H1 (cell line): Measurements from ENCODE around the gene GPR39. TPM values are rescaled to one million over a fixed set of nuclear protein-coding genes. Genes with fewer than 3 reads are reported as not detected.

Experiments
- CTCF ChIA-PET: fragments of 300-600 bp; sonication (Branson Sonifier 250); formaldehyde crosslinking; loops from one replicate; lab custom pipeline; 2021; ENCODE audit not compliant: partially characterized antibody; lab: Charles Lee
- POLR2A ChIA-PET: fragments of 300-600 bp; sonication (Branson Sonifier 250); formaldehyde crosslinking; loops from one replicate; lab custom pipeline; 2021; ENCODE audit warnings: inconsistent platforms; ENCODE audit not compliant: partially characterized antibody; lab: Charles Lee
- DNase-seq, 2 experiments: peaks; one replicate each; pipeline versions ENCODE4 v3.0.0 to v3.0.0-alpha.2; 2010 to 2022; ENCODE audit warnings: low spot score in 2 of 2, low read depth in 1 of 2, mixed read lengths in 1 of 2
- FAIRE-seq: peaks from 2 replicates; lab custom pipeline; 2011; peaks lifted over from hg19 to GRCh38; lab: Jason Lieb, UNC
- H2AFZ ChIP-seq: 2 replicates; pipeline ENCODE4 v1.8.1; 2012; ENCODE audit warnings: low read length, inconsistent platforms
- H2AK5ac ChIP-seq: 2 replicates; pipeline ENCODE4 v1.6.1; 2013; ENCODE audit warnings: low read depth, low read length
- H2BK120ac ChIP-seq: replicated peaks from 2 replicates; pipeline ENCODE3; 2013; ENCODE audit warnings: low read depth, low read length, inconsistent platforms
- H2BK12ac ChIP-seq: 2 replicates; pipeline ENCODE4 v1.6.1; 2013; ENCODE audit warnings: low read depth, low read length
- H2BK15ac ChIP-seq: 2 replicates; pipeline ENCODE4 v1.6.1; 2013; ENCODE audit warnings: low read length
- H2BK20ac ChIP-seq: 2 replicates; pipeline ENCODE4 v1.6.1; 2013; ENCODE audit warnings: low read length
- H2BK5ac ChIP-seq: 2 replicates; pipeline ENCODE4 v1.6.1; 2013; ENCODE audit warnings: low read depth, low read length
- H3K14ac ChIP-seq: 2 replicates; pipeline ENCODE4 v1.6.1; 2013; ENCODE audit warnings: inconsistent platforms; ENCODE audit not compliant: insufficient read length
- H3K18ac ChIP-seq: 2 replicates; pipeline ENCODE4 v1.6.1; 2013; ENCODE audit warnings: low read length; ENCODE audit errors: extremely low read depth
- H3K23ac ChIP-seq: 2 replicates; pipeline ENCODE4 v1.6.1; 2013; ENCODE audit warnings: inconsistent platforms; ENCODE audit not compliant: insufficient read length
- H3K23me2 ChIP-seq: 2 replicates; pipeline ENCODE4 v1.6.1; 2013; ENCODE audit warnings: low read depth, low read length
- H3K27ac ChIP-seq: 2 replicates; pipeline ENCODE4 v1.6.1; 2011; ENCODE audit warnings: low read depth, low read length, inconsistent platforms
- H3K27me3 ChIP-seq, 4 experiments: replicated peaks in 1 of 4; 1 replicate in 1 of 4; 2 replicates in 3 of 4; pipeline versions ENCODE4 v1.6.1 to v1.8.1; 2011 to 2013; ENCODE audit warnings: low read length in 3 of 4, mild to moderate bottlenecking in 3 of 4, inconsistent platforms in 2 of 4, mixed read lengths in 2 of 4, moderate library complexity in 1 of 4; ENCODE audit not compliant: control insufficient read depth in 3 of 4, insufficient read depth in 3 of 4; ENCODE audit errors: extremely low read depth in 1 of 4
- H3K36me3 ChIP-seq, 4 experiments: 2 replicates each; pipeline versions ENCODE4 v1.6.1 to v1.8.1; 2011 to 2013; ENCODE audit warnings: mild to moderate bottlenecking in 4 of 4, low read length in 3 of 4, moderate library complexity in 2 of 4, control low read depth in 1 of 4, inconsistent platforms in 1 of 4; ENCODE audit not compliant: insufficient read depth in 4 of 4, control insufficient read depth in 2 of 4
- H3K4ac ChIP-seq: replicated peaks from 2 replicates; pipeline ENCODE3; 2013; ENCODE audit warnings: low read length, low read depth, mixed read lengths, inconsistent platforms; ENCODE audit not compliant: insufficient read length
- H3K4me1 ChIP-seq, 4 experiments: replicated peaks in 1 of 4; 1 replicate in 1 of 4; 2 replicates in 3 of 4; pipeline versions ENCODE4 v1.6.1 to v1.8.1; 2011 to 2013; ENCODE audit warnings: low read length in 3 of 4, inconsistent platforms in 2 of 4, mixed read lengths in 1 of 4; ENCODE audit not compliant: insufficient read depth in 4 of 4, control insufficient read depth in 3 of 4
- H3K4me2 ChIP-seq, 2 experiments: 2 replicates each; pipeline versions ENCODE4 v1.6.1 to v1.8.1; 2011 to 2013; ENCODE audit warnings: low read depth in 2 of 2, low read length in 2 of 2, control low read depth in 1 of 2, inconsistent platforms in 1 of 2, mild to moderate bottlenecking in 1 of 2; ENCODE audit not compliant: insufficient read depth in 1 of 2
- H3K4me3 ChIP-seq, 4 experiments: fragments of 200-600, 300-600 bp in 1 of 4; sonication (generic), shearing (Covaris generic), sonication (Bioruptor Twin) in 1 of 4; 2 replicates each; pipeline versions ENCODE4 v1.5.1 to v1.8.1; 2011 to 2016; ENCODE audit warnings: low read length in 4 of 4, low read depth in 3 of 4, control low read depth in 2 of 4, inconsistent platforms in 2 of 4, mild to moderate bottlenecking in 2 of 4, mixed read lengths in 1 of 4, moderate library complexity in 1 of 4; ENCODE audit not compliant: insufficient read depth in 2 of 4; ENCODE audit errors: extremely low read depth in 1 of 4
- H3K56ac ChIP-seq: replicated peaks from 2 replicates; pipeline ENCODE3; 2013; ENCODE audit warnings: low read depth, mild to moderate bottlenecking, mixed read lengths, low read length, inconsistent platforms; ENCODE audit not compliant: insufficient read length
- H3K79me1 ChIP-seq: 2 replicates; pipeline ENCODE4 v1.6.1; 2013; ENCODE audit warnings: low read depth, low read length, control low read depth
- H3K79me2 ChIP-seq, 2 experiments: 2 replicates each; pipeline versions ENCODE4 v1.6.1 to v1.8.1; 2012 to 2013; ENCODE audit warnings: low read length in 2 of 2, mild to moderate bottlenecking in 2 of 2, inconsistent platforms in 1 of 2; ENCODE audit not compliant: insufficient read depth in 2 of 2, control insufficient read depth in 1 of 2
- H3K9ac ChIP-seq, 4 experiments: replicated peaks in 1 of 4; 1 replicate in 1 of 4; 2 replicates in 3 of 4; pipeline versions ENCODE4 v1.6.1 to v1.8.1; 2011 to 2013; ENCODE audit warnings: low read depth in 3 of 4, low read length in 3 of 4, control low read depth in 2 of 4, mild to moderate bottlenecking in 2 of 4, moderate library complexity in 2 of 4, inconsistent platforms in 1 of 4; ENCODE audit errors: extremely low read depth in 1 of 4
- H3K9me3 ChIP-seq, 2 experiments: 2 replicates each; pipeline versions ENCODE4 v1.6.1 to v1.8.1; 2012 to 2013; ENCODE audit warnings: mild to moderate bottlenecking in 2 of 2, moderate library complexity in 2 of 2, control low read depth in 1 of 2, inconsistent platforms in 1 of 2, low read depth in 1 of 2, low read length in 1 of 2, mixed read lengths in 1 of 2; ENCODE audit not compliant: insufficient read depth in 2 of 2
- H4K20me1 ChIP-seq, 2 experiments: replicated peaks in 1 of 2; 2 replicates each; pipeline versions ENCODE3 to v1.8.1; 2011 to 2013; ENCODE audit warnings: inconsistent platforms in 2 of 2, low read length in 2 of 2, mild to moderate bottlenecking in 1 of 2; ENCODE audit not compliant: insufficient read depth in 2 of 2, control insufficient read depth in 1 of 2
- H4K5ac ChIP-seq: 2 replicates; pipeline ENCODE4 v1.6.1; 2013; ENCODE audit warnings: low read length, low read depth, mixed read lengths, inconsistent platforms; ENCODE audit not compliant: insufficient read length
- H4K8ac ChIP-seq: 2 replicates; pipeline ENCODE4 v1.8.0; 2013; ENCODE audit warnings: mild to moderate bottlenecking, moderate library complexity, low read length, inconsistent platforms; ENCODE audit not compliant: insufficient read depth; ENCODE audit errors: extremely low read depth
- H4K91ac ChIP-seq: replicated peaks from 2 replicates; pipeline ENCODE3; 2013; ENCODE audit warnings: low read length, mixed read lengths, inconsistent platforms; ENCODE audit not compliant: insufficient read length
- ASH2L ChIP-seq: fragments of 200-600, 300-600 bp; sonication (generic); IDR thresholded peaks from one replicate; pipeline ENCODE4 v1.7.1; 2017; ENCODE audit warnings: low read length
- BCL11A ChIP-seq, 2 experiments: IDR thresholded peaks; one replicate each; pipeline ENCODE4 v1.6.1; 2011; ENCODE audit warnings: low read depth in 2 of 2, low read length in 2 of 2, mild to moderate bottlenecking in 2 of 2
- CBX8 ChIP-seq: fragments of 300-800, 300-1000 bp; sonication (generic); IDR thresholded peaks from 2 replicates; pipeline ENCODE4 v1.7.1; 2016; ENCODE audit warnings: low read depth, low read length, borderline replicate concordance
- CEBPB ChIP-seq: IDR thresholded peaks from 2 replicates; pipeline ENCODE4 v1.6.1; 2012; ENCODE audit warnings: low read depth, low read length
- EZH2 ChIP-seq: fragments of 200-600 bp; sonication (generic); IDR thresholded peaks from 2 replicates; pipeline ENCODE4 v1.7.1; 2012; ENCODE audit warnings: low read depth, mild to moderate bottlenecking, moderate library complexity, low read length, inconsistent platforms; ENCODE audit not compliant: severe bottlenecking
- KDM4A ChIP-seq: IDR thresholded peaks from one replicate; pipeline ENCODE4 v1.7.1; 2012; ENCODE audit warnings: low read depth, mild to moderate bottlenecking, moderate library complexity, low read length, inconsistent platforms; ENCODE audit not compliant: severe bottlenecking
- KDM5A ChIP-seq: fragments of 200-600 bp; IDR thresholded peaks from 2 replicates; pipeline ENCODE4 v1.7.1; 2012; ENCODE audit warnings: mild to moderate bottlenecking, low read length, inconsistent platforms, mixed read lengths
- SAP30 ChIP-seq: fragments of 300-600 bp; sonication (generic); IDR thresholded peaks from 2 replicates; pipeline ENCODE4 v1.7.1; 2012; ENCODE audit warnings: low read length, moderate library complexity, mild to moderate bottlenecking, inconsistent platforms; ENCODE audit not compliant: insufficient read depth, insufficient replicate concordance
- SRF ChIP-seq: IDR thresholded peaks from 2 replicates; pipeline ENCODE4 v1.6.1; 2011; ENCODE audit warnings: mild to moderate bottlenecking, low read depth, low read length, moderate library complexity
- WGBS, 2 experiments: shearing (Covaris generic) in 1 of 2; methylation state at CpG; one replicate each; pipeline versions ENCODE4 v1.1.6 to v1.1.7; 2013 to 2015; ENCODE audit warnings: low lambda C conversion rate in 2 of 2, mixed read lengths in 2 of 2, inconsistent platforms in 1 of 2, low coverage in 1 of 2, missing lambda C conversion rate in 1 of 2; ENCODE audit not compliant: insufficient replicate concordance in 2 of 2, insufficient coverage in 1 of 2, insufficient read length in 1 of 2; ENCODE audit errors: extremely low coverage in 1 of 2, missing lambda C conversion rate in 1 of 2; 5-methylcytosine and 5-hydroxymethylcytosine counted together
- polyA plus RNA-seq, 7 experiments: library from polyadenylated mRNA; depleted of rRNA in 3 of 7; stranded (reverse) in 5 of 7; unstranded in 2 of 7; fragments of >200 nt in 5 of 7; fragments of 200-250 nt in 2 of 7; gene quantifications; 1 replicate in 5 of 7; 2 replicates in 1 of 7; 4 replicates in 1 of 7; pipeline versions ENCODE4 v1.2.1 to v1.2.3, GENCODE V29; 2011 to 2013; ENCODE audit warnings: missing spikeins in 2 of 7, mixed read lengths in 2 of 7
- total RNA-seq: library from RNA; stranded (reverse); fragmentation: NEBNext Ultra II Directional; extraction: Animal tissue kit (Norgen Biotek cat#: 25700); gene quantifications from 2 replicates; pipeline ENCODE4 v1.2.1, GENCODE V29; 2021
- TF ChIP-seq, protein P1 (sequence below): IDR thresholded peaks from 2 replicates; pipeline ENCODE4 v1.6.1; 2012; ENCODE audit warnings: inconsistent platforms

The GPR39 gene
- total and polyA plus RNA-seq, 2 of the 8 experiments (the other 6 are each of a cell fraction or from before 2014, with no cell fraction given): 0.63 to 2.7 TPM

DNA sequence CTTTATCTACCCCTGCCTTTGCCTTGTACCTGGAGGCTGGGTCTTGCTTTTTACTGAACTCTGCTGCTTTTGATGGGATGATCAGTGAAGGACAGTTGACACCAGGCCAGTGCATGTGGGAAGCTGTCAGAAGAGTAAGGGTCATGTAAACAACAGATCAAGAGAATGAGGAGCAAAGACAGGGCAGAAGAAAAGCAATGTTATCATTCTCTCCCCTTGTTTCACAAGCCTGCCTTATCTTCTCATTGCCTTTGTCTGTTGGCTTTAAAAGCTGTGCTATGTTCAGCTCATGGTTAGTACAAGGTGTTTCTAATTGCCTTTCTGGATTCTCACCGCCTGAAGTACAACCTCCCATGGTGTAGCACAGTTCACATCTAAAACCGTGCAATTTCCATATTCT lies 225.8 kb downstream of the GPR39 start:
- Histone ChIP-seq H3K9ac (peak overlapping the region in 1 of 4 experiments; percentile 8; a peak in 2 of 7 replicates), H3K79me1 (no peaks in the 10 kb centered on the region), H3K23me2 (no peaks in the 10 kb centered on the region), H2BK120ac (no peak overlapping the region), H2BK20ac (no peak overlapping the region), H3K4me2 (no peak overlapping the region), H3K4ac (no peak overlapping the region), H3K27me3 (no peaks in the 10 kb centered on the region; a peak in 1 of 7 replicates), H4K8ac (no peak overlapping the region), H4K20me1 (no peaks in the 10 kb centered on the region), H3K4me3 (no peak overlapping the region), H4K91ac (no peak overlapping the region), H2BK12ac (no peak overlapping the region), H3K36me3 (no peaks in the 10 kb centered on the region), H2BK5ac (no peak overlapping the region), H3K4me1 (peaks cover 2 to 9% (median 5%) of the 10 kb centered on the region in 4 experiments; a peak in 5 of 7 replicates), H3K79me2 (no peaks in the 10 kb centered on the region), H3K9me3 (no peaks in the 10 kb centered on the region), H3K27ac (no peak overlapping the region), H3K18ac (no peak overlapping the region), H3K14ac (no peak overlapping the region), H3K23ac (no peak overlapping the region), H2AFZ (no peak overlapping the region), H3K56ac (no peak overlapping the region), H2AK5ac (no peak overlapping the region), H4K5ac (no peak overlapping the region), H2BK15ac (no peak overlapping the region)
- 94% methylated on average over 2 of the region's 2 CpGs; no CpG with 5 or more reads in 1 of the 2 experiments for WGBS, 2 experiments
- DNase-seq (no peak), FAIRE-seq (no peak)
- CTCF ChIA-PET: interaction anchor here (0.7 to 1.0 kb wide), 3 partner anchors 8 to 238 kb away, joined by 3 read pairs; no protein-coding TSS in a partner anchor
- POLR2A ChIA-PET: no interaction called here
- TF ChIP-seq ASH2L (no peak), SAP30 (no peak), CBX8 (no peak), EZH2 (no peak), BCL11A (IDR thresholded peaks at IDR 0.05; ENCODE audit: low read depth in 2 of 2, low read length in 2 of 2) (no peak), CEBPB (no peak), KDM5A (no peak), KDM4A (no peak), SRF (no peak)
- TF ChIP-seq, protein P1, sequence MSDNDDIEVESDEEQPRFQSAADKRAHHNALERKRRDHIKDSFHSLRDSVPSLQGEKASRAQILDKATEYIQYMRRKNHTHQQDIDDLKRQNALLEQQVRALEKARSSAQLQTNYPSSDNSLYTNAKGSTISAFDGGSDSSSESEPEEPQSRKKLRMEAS: no peak
